ENCODE data around the gene HOXB13. TPM values are rescaled to one million over a fixed set of nuclear protein-coding genes. Genes with fewer than 3 reads are reported as not detected.

The HOXB13 gene
- total RNA-seq, 2 experiments from 2014 or later: not detected

DNA sequence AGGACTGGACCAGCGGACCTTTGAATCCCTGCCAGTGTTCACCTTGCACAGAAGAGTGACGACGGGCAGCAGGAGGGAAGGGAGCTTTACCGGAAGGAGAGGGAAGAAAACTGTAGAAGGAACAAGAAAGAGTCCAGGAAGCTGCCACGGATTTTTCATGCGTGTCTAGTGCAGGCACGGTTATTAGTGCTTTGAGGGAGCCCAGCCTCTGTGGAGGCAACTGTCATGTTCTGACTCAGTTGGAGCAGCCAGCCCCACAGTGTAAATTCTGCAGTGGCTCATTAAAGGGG is 6.5 kb upstream of the HOXB13 start:
- BruUV-seq (replicated peaks): no TSS peak
- Histone ChIP-seq H3K79me2 (ENCODE audit: insufficient read depth, low read depth, low read length) (no peaks in the 10 kb centered on the region), H3K4me2 (ENCODE audit: low read length) (no peak overlapping the region), H3K4me1 (ENCODE audit: insufficient read depth, low read length, poor library complexity, severe bottlenecking) (no peaks in the 10 kb centered on the region), H3K36me3 (ENCODE audit: insufficient read depth, low read length) (no peaks in the 10 kb centered on the region), H3K9me3 (ENCODE audit: low read length) (no peaks in the 10 kb centered on the region), H3K27ac (ENCODE audit: low read depth, low read length, poor library complexity, severe bottlenecking) (no peak overlapping the region), H4K20me1 (ENCODE audit: insufficient read depth, low read length) (no peaks in the 10 kb centered on the region), H3K9me2 (ENCODE audit: insufficient read depth, low read length) (no peaks in the 10 kb centered on the region), H3K4me3 (ENCODE audit: low read depth, low read length, poor library complexity, severe bottlenecking) (no peak overlapping the region), H2AFZ (ENCODE audit: low read length) (no peak overlapping the region)
- CTCF ChIA-PET (ENCODE audit: unreplicated experiment): no interaction called here
- TF ChIP-seq, protein P1, sequence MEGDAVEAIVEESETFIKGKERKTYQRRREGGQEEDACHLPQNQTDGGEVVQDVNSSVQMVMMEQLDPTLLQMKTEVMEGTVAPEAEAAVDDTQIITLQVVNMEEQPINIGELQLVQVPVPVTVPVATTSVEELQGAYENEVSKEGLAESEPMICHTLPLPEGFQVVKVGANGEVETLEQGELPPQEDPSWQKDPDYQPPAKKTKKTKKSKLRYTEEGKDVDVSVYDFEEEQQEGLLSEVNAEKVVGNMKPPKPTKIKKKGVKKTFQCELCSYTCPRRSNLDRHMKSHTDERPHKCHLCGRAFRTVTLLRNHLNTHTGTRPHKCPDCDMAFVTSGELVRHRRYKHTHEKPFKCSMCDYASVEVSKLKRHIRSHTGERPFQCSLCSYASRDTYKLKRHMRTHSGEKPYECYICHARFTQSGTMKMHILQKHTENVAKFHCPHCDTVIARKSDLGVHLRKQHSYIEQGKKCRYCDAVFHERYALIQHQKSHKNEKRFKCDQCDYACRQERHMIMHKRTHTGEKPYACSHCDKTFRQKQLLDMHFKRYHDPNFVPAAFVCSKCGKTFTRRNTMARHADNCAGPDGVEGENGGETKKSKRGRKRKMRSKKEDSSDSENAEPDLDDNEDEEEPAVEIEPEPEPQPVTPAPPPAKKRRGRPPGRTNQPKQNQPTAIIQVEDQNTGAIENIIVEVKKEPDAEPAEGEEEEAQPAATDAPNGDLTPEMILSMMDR (conservative IDR thresholded peaks at IDR 0.05; ENCODE audit: low read length): no peak
- TF ChIP-seq EZH2phosphoT487 (IDR thresholded peaks at IDR 0.05; ENCODE audit: borderline replicate concordance, low read depth, low read length): no peak
- POLR2A ChIA-PET: interaction anchor here (0.6 kb wide), 1 partner anchor 99 kb away, joined by 3 read pairs; no protein-coding TSS in a partner anchor
- intact Hi-C loops (cut with micrococcal nuclease; ENCODE audit: unreplicated experiment): no loop called here
- no peak for DNase-seq (ENCODE audit: low spot score)

DNA sequence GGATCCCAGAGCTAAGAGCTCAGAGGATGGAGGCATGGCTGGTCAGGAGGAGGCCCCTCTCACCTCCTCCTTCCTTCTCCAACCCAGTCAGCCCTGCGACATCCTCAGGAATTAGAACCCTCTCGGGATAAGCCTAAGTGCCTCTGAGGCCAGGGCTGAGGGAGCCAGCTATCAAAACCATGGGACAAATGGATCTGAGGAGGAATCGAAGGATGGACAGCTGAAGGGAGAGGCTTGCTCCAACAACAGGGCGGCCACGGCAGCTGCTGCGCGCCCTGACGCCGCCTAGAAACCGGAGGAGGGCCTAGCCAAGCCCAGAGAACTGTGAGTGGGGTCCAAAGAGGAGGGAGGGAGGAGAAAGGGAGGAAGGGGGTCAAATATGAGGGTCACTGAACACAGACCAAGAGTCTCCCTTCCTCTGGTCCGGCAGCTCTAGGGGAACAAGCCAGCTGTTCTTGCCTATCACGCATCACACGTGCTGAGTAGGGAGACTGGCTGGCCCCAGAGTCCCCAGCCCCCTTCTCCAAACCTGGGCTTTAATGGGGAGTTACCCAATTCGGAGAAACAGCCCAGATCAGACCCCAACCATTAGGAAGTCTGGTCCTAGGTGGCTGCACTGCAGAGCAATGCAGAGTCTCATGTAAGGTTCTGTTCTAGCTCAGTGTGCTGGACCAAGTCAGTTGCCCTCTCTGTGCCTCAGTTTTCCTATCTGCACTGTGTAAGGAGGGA is 5.9 kb upstream of the HOXB13 start:
- no peaks in the 10 kb centered on the region for H4K20me1 ChIP-seq (ENCODE audit: insufficient read depth, low read length)
- no peak overlapping the region for H3K4me3 ChIP-seq (ENCODE audit: low read depth, low read length, poor library complexity, severe bottlenecking)
- TF ChIP-seq, protein P1 (conservative IDR thresholded peaks at IDR 0.05; ENCODE audit: low read length): no peak
- no peak for TF ChIP-seq EZH2phosphoT487 (IDR thresholded peaks at IDR 0.05; ENCODE audit: borderline replicate concordance, low read depth, low read length)
- intact Hi-C loops (cut with micrococcal nuclease; ENCODE audit: unreplicated experiment): no loop called here
- H3K36me3 ChIP-seq (ENCODE audit: insufficient read depth, low read length): no peaks in the 10 kb centered on the region
- no peak overlapping the region for H3K4me2 ChIP-seq (ENCODE audit: low read length)
- H3K9me2 ChIP-seq (ENCODE audit: insufficient read depth, low read length): no peaks in the 10 kb centered on the region
- no peak overlapping the region for H3K27ac ChIP-seq (ENCODE audit: low read depth, low read length, poor library complexity, severe bottlenecking)
- no peak for DNase-seq (ENCODE audit: low spot score)
- no TSS peak for BruUV-seq (replicated peaks)
- no peak overlapping the region for H2AFZ ChIP-seq (ENCODE audit: low read length)
- no peaks in the 10 kb centered on the region for H3K79me2 ChIP-seq (ENCODE audit: insufficient read depth, low read depth, low read length)
- POLR2A ChIA-PET: interaction anchor here (0.6 kb wide), 1 partner anchor 100 kb away, joined by 3 read pairs; no protein-coding TSS in a partner anchor
- no peaks in the 10 kb centered on the region for H3K4me1 ChIP-seq (ENCODE audit: insufficient read depth, low read length, poor library complexity, severe bottlenecking)
- H3K9me3 ChIP-seq (ENCODE audit: low read length): no peaks in the 10 kb centered on the region
- CTCF ChIA-PET (ENCODE audit: unreplicated experiment): no interaction called here

DNA sequence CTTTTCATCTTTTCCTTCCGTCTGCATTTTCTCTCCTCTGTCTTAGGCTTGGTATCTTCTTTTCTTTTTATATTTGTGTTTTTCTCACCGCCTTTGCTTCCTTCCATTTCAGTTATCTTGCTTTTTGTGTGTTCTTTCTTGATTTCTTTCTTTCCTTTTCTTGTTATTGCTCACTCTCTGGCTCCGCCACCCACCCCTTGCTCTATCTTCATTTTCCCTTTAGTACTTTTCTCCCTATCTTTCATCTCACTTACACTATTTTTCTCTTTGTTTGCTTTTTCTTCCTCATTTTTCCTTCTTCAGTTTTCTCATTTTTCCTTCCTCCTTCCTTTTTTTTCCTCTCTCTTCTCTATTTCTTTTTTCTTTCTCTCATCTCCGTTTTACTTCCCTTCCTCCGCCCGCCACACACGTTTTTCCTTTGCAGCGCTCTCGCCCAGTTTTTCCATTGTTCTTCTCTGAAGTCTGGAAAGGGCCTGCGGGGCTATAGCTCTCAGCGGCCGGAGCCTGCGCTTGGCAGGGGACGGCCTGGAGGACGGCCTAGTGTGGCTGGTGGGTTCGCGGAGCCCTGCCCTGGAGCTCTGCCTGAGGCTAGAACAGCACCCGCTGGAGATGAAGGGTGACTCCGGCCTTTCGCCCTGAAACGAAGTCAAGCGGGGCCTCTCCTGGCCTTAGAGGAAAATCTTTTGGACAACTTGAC is 5.2 kb upstream of the HOXB13 start:
- no peaks in the 10 kb centered on the region for H3K9me2 ChIP-seq (ENCODE audit: insufficient read depth, low read length)
- no peaks in the 10 kb centered on the region for H3K4me1 ChIP-seq (ENCODE audit: insufficient read depth, low read length, poor library complexity, severe bottlenecking)
- no peaks in the 10 kb centered on the region for H3K36me3 ChIP-seq (ENCODE audit: insufficient read depth, low read length)
- no TSS peak for BruUV-seq (replicated peaks)
- no peaks in the 10 kb centered on the region for H3K79me2 ChIP-seq (ENCODE audit: insufficient read depth, low read depth, low read length)
- H2AFZ ChIP-seq (ENCODE audit: low read length): no peak overlapping the region
- no peak overlapping the region for H3K27ac ChIP-seq (ENCODE audit: low read depth, low read length, poor library complexity, severe bottlenecking)
- TF ChIP-seq EZH2phosphoT487 (IDR thresholded peaks at IDR 0.05; ENCODE audit: borderline replicate concordance, low read depth, low read length): no peak
- TF ChIP-seq, protein P1 (conservative IDR thresholded peaks at IDR 0.05; ENCODE audit: low read length): no peak
- no peaks in the 10 kb centered on the region for H3K9me3 ChIP-seq (ENCODE audit: low read length)
- intact Hi-C loops (cut with micrococcal nuclease; ENCODE audit: unreplicated experiment): no loop called here
- H3K4me3 ChIP-seq (ENCODE audit: low read depth, low read length, poor library complexity, severe bottlenecking): no peak overlapping the region
- no peak for DNase-seq (ENCODE audit: low spot score)
- POLR2A ChIA-PET: no interaction called here
- no peaks in the 10 kb centered on the region for H4K20me1 ChIP-seq (ENCODE audit: insufficient read depth, low read length)
- CTCF ChIA-PET (ENCODE audit: unreplicated experiment): no interaction called here
- no peak overlapping the region for H3K4me2 ChIP-seq (ENCODE audit: low read length)
